Activated CD4-positive, alpha-beta T cell treated with anti-CD3 and anti-CD28 coated beads for 4 hours (primary cell): Measurements from ENCODE around the gene TMEM61.
A peak's percentile ranks its signal among the peaks of the same experiment; 100 is the strongest.
"Not testable (repeated sequence)": the region's sequence is repeated elsewhere in the genome, so short reads cannot be mapped to it uniquely, and the experiment has no call there.

ENCODE experiments used
- DNase-seq, 2 donors: peaks; one replicate each; pipeline ENCODE4 v3.0.0-alpha.2; 2020

TMEM61 gene

GRCh38 chr1:54980528-54981241 is at the start of gene TMEM61:
TSS of gene TMEM61 (plus strand) at chr1:54980628. CDS start at chr1:54981066, 438 bp downstream.
- no peak for DNase-seq

- no peak for DNase-seq
Observed at GRCh38 chr1:54931275-54931840, 49.1 kb upstream of the TMEM61 start.

DNA sequence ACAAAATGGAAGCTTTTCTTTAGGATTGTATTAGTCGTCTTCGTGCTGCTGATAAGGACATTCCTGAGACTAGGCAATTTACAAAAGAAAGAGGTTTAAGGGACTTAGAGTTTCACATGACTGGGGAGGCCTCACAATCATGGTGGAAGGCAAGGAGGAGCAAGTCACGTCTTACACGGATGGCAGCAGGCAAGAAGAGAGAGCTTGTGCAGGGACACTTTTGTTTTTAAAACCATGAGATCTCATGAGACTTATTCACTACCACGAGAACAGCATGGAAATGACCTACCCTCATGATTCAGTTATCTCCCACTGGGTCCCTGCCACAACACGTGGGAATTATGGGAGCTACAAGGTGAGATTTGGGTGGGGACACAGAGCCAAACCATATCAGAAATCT is 46.3 kb upstream of the TMEM61 start:
- not testable (repeated sequence) for DNase-seq

DNA sequence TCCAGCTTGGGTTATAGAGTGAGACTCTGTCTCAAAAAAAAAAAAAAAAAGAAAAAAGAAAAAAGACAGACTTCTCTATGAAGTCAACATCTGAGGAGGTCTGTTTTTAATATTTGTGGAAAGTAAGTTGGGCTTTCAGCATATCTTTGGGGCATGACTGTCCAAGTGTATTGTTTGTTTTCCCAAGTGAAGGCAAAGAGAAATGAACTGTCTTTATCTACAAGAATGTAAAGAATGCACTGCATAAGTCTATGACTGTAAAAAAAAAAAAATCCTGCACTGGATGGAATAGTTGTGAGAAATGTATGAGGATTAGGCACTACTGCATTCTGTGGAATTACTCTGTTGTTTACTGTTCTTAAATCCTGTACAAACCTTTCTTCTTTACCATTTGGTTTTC is 45.6 kb upstream of the TMEM61 start:
- DNase-seq, result no peak

DNA sequence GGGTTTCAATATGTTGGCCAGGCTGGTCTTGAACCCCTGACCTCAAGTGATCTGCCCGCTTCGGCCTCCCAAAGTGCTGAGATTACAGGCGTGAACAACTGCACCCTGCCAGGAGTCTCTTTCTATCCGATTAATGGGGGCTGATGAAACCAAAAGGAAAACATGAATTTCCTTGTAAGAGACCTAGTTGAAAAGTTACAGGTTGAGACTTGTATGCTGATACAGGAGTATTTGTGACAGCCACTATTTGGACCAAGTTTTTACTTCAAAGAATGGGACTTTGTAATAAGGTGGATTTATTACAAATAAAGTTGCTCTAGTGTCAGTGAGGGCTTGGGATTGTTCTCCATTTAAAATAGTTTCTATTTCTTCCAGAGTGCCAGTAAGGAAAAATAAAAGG is 43.6 kb upstream of the TMEM61 start:
- no peak for DNase-seq

GRCh38 chr1:54937469-54937868 is 43.0 kb upstream of the TMEM61 start:
- no peak for DNase-seq

DNA sequence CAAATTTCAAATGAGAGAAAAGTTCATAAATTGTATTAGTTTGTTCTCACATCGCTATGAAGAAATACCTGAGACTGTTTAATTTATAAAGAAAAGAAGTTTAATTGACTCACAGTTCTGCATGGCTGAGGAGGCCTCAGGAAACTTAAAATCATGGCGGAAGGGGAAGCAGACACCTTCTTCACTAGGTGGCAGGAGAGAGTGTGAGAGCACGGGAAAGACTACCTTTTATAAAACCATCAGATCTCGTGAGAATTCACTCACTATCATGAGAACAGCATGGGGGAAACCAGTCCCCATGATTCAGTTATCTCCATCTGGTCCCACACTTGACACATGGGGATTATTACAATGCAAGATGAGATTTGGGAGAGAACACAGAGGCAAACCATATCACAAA is 41.5 kb upstream of the TMEM61 start:
- not testable (repeated sequence) for DNase-seq

- no peak for DNase-seq
Observed at GRCh38 chr1:54940042-54940441, 40.4 kb upstream of the TMEM61 start.

DNA sequence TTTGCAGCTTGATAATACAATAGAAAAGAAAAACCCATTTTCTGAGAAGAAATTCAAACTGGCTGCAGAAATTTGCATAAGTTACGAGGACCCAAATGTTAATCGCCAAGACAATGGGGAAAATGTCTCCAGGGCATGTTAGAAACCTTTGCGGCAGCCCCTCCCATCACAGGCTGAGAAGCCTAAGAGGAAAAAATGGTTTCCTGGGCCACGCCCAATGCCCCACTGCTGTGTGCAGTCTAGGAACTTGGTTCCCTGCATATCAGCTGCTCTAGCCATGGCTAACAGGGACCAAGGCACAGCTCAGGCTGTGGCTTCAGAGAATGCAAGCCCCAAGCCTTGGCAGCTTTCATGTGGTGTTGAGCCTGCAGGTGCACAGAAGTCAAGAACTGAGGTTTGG is 37.5 kb upstream of the TMEM61 start:
- DNase-seq, result no peak

- DNase-seq, result peak; percentile 39 to 46
Observed at GRCh38 chr1:54944610-54945392, 35.6 kb upstream of the TMEM61 start.

- no peak for DNase-seq
Observed at GRCh38 chr1:54945393-54945936, 35.0 kb upstream of the TMEM61 start.

DNA sequence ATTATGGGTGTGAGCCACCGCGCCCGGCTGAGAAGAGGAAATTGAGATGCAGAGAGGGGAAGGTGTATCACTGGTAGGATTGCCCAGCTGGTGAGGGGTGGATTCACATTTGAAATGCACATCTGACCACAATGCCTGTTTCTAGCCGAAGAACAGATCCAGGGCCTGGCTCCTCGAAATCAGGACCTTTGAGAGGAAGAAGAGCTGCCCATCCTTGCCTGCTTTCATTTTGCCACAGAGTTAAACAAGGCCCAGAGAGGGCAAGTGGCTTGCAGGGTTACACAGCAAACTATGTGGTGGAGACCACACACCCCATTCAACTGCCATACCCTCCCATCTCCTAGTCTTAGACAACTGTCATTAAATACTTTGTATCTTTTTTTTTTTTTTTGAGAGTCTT is 32.9 kb upstream of the TMEM61 start:
- DNase-seq, result no peak

GRCh38 chr1:54949053-54949452 is 31.4 kb upstream of the TMEM61 start:
- no peak for DNase-seq

- no peak for DNase-seq
Observed at GRCh38 chr1:54950006-54950368, 30.4 kb upstream of the TMEM61 start.

DNA sequence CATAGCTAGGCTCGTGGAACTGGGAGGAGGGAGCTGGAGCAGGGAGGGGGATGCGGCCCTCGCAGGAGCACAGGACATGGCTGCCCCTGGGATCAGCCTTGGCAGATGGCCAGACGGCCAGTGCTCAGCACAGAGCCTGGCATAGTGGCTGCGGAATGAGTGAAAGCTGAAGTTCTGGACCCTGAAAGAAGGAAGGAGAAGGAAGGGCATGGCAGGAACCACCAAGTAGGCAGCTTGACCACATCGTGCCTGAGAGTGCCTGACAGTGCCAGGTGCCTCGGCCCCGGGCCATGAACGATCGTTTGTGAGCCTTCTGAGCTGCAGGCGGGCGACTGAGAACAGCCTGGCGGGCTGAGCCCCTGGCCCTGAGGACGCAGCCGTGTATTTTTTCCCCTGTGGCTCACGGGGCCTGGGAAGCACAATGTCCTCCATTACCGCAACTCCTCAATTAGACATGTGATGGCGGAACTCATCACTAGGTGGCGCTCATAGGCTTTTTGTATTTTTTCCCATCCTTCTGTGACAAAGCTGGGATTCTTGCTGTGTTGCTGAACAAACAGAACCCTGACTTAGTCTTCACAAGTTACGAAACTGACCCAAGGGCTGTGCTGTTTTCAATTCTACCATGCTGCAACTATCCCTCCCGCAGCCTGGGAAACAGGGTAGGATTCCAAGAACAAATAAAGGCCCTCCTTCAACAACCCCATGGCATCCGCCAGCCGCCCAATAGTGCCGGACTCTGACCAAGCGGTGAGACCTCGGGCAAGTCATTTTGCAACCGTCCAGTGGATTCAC is 29.9 kb upstream of the TMEM61 start:
- DNase-seq, result peak; percentile 6 to 36

- DNase-seq, result no peak
Observed at GRCh38 chr1:54951810-54952226, 28.6 kb upstream of the TMEM61 start.

DNA sequence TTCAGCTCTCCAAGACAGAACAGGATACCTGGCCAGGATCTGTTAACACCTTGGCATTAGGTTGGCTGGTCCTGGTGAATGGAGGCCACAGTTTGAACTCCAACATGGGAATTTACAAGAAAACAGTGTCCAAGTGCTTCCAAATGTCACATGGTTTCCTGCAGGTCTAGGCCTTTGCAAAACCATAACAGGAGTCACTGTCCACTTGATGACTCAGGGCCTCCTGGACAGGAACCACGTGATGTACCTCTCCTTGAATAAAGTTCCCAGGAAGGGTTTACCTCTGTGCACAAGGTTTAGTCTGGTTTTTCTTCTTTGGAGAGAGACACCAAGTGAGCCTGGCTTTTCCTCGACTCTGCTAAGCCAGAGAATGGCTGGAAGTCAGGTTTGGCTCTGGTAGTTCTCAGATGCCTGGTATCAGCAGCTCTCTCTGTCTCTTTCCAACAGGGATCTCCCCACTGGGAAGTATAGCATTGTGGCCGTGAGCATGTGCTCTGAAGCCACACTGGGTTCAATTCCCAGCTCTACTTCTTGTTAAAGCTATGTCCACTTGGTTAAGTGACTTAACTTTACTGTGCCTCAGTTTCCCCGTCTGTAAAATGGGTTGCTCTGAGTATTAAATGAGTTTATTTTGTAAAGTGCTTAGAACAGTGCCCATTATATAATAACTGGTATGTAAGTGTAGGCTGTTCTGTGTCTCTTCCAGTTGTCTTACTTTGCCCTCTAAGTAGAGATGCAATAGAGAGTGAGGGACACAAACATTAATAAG is 27.3 kb upstream of the TMEM61 start:
- DNase-seq, result no peak

GRCh38 chr1:54953846-54954245 is 26.6 kb upstream of the TMEM61 start:
- no peak for DNase-seq

DNA sequence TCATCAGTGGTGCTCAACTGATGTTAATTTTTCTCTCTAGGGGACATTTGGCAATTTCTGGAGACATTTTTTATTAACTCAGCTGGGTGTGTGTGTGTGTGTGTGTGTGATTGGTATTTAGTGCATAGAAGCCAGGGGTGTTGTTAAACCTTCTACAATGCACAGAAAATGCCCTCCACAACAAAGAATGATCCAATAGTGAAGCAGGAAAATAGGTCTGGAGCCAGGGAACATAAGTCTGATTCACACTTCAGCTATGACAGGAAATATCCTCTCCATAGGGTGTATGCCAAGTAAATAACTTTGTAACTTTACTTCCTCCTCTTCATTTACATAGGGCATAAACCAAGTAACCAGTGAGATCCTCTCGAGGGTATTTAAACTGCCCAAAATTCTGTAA is 25.1 kb upstream of the TMEM61 start:
- DNase-seq, result no peak

DNA sequence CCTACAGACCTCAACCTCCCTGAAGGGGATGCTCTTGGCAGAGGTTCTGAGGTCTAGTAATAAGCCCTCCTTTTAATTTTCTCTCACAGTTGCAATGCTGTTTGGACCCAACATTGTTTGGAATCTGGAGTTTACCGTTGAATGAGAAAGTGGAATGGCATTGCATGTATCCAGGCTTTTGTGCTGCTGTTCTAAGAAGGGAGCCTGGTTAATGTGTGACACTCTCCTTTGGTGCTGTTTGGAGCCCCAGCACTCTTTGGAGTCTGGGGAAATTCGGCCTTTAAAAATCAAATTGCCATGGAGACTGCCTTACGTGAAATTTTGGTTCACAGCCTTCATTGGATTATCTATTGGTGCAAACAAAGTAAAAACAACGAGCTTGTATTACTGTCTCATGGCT is 23.7 kb upstream of the TMEM61 start:
- DNase-seq, result no peak

DNA sequence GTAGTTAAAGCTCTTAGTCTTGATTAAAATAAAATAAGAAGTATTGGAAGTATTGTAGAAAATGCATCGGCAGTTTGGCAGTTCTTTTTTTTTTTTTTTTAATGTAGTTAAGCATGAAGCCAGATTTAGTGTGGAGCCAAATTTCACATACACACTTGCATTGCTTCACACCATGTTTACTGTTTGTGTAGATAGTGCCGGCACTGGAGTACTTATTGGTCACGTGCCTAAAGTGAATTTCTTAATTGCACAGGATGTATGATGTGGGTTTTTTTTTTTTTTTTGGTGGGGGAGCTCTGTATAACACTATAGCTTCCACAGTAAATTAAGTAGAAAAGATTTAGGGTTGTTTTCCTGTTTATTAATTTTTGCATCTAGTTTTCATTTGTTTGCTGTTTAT is 21.2 kb upstream of the TMEM61 start:
- no peak for DNase-seq
